Glomerular endothelial cell (primary cell): ENCODE data around the gene SAPCD1. TPM values are rescaled to one million over a fixed set of nuclear protein-coding genes. Genes with fewer than 3 reads are reported as not detected.
"Not testable (repeated sequence)": the region's sequence is repeated elsewhere in the genome, so short reads cannot be mapped to it uniquely, and the experiment has no call there.

ENCODE experiments used
- DNase-seq: peaks from one replicate; pipeline ENCODE4 v3.0.0-alpha.2; 2011; ENCODE audit warnings: low read depth, low spot score; ENCODE audit errors: extremely low read depth
- total RNA-seq: library from RNA; depleted of rRNA; stranded (reverse); fragments of >200 nt; gene quantifications from 2 replicates; pipeline ENCODE4 v1.2.3, GENCODE V29; 2015

The SAPCD1 gene
- total RNA-seq, 1 donor from 2014 or later = 3.9 TPM

DNA sequence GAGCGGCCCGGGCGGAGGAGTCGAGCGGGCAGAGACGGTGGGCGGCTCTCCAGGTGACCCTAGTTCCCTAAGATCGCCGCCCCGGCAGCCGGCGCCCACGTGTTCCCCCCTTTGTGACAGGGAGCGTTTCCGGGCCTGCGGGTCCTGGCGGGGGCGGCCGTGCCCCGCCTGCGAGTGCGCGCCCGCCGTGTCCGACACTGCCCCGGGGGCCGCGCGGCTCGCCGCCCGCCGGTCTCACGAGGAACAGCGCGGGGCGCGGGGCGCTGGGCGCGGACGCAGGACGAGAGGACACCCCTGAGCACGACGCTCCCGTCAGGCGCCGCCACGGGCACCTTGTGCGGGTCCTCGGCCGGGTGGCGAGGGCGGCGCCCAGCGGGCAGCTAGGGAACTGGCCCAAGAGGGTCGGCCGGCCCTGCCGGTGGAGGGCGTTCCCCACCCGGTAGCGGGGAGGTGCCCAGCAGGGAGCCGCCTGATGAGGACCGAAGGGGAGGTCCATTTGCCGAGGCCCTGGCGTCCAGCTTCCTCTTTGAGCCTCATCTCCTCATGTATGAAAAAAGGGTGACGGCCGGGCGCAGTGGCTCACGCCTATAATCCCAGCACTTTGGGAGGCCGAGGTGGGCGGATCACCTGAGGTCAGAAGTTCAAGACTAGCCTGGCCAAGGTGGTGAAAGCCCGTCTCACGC, 33.3 kb downstream of the SAPCD1 start, which contains the start of gene VARS1:
Gene VARS1 (minus strand): TSS at position 137 of the 683 bp plus-strand sequence. CDS start 535 bp downstream, outside the sequence.
- no peak for DNase-seq

DNA sequence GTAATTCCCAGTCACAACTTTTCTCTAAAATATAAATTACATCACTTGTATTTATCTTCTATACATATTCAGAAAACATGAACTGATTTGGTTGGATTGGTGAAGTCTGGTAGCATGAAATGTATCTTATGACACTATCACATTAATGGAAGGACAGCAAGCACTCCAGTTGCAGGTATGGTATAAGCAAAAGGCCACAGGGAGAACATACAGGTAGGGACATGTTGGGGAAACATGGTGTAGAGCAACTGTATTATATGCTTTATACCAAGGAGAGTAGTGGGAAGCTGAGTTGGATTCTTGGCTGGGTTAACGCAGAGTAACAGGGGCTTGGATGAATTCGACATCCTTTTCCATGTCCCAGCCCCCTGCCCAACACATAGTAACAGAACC, 34.5 kb downstream of the SAPCD1 start:
- DNase-seq = no peak

DNA sequence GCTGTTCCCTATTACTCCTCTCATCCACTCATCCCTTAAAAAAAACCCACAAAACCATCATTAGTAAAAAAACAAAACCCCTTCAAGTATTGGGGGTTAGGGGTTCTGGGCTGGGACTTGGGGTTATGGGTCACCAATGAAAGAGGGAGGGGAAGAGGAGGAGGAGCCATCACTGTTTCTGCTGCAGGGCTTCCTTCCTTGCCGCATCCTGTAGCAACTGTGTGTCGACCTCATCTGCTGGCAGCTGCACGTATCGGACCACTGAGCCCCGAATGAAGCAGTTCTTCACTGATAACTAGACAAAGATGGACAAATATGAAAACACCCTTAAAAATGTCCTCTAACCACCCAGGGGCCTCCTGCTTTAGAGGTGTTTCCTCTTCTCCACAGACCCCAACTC, 35.1 kb downstream of the SAPCD1 start:
- DNase-seq = no peak

DNA sequence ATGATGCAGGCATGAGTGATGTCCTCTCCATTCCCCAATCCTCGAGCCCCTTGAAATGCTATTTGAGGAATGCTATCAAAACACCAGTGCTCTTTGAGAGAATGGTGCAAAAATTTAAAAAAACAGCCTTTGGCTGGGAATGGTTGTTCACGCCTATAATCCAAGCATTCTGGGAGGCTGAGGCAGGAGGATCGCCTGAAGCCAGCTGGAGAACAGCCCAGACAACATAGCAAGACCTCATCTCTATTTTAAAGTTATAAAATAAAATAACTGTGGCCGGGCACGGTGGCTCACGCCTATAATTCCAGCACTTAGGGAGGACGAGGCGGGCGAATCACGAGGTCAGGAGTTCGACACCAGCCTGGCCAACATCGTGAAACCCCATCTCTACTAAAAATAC, 37.3 kb downstream of the SAPCD1 start:
- DNase-seq = no peak

DNA sequence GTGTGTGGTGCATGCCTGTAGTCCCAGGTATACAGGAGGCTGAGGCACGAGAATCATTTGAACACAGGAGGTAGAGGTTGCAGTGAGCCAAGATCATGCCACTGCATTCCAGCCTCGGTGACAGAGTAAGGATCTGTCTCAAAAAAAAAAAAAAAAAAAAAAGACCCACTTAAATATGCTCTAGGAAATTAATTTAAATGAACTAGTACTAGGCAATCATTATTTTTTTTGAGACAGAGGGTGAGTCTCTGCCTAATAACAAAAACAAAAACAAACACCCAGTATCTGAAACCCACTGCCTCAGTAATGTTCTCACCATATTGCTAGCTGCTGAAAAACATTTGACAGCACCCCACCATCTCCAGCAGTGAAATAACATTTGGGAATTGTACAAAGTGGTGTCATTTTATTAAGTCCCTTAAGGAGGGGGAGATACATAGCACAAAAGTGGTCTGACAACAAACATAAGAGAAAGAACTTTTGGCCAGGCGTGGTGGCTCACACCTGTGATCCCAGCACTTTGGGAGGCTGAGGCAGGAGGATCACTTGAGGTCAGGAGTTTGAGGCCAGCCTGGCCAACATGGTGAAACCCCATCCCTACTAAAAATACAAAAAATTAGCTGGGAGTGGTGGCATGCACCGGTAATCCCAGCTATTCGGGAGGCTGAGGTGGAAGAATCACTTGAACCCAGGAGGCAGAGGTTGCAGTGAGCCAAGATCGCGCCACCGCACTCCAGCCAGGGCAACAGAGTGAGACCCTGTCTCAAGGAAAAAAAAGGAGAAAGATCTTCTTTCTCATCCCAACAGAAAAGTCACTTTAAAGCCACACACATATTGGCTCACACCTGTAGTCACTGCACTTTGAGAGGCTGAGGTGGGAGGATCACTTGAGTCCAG, 38.8 kb downstream of the SAPCD1 start:
- DNase-seq = not testable (repeated sequence)

DNA sequence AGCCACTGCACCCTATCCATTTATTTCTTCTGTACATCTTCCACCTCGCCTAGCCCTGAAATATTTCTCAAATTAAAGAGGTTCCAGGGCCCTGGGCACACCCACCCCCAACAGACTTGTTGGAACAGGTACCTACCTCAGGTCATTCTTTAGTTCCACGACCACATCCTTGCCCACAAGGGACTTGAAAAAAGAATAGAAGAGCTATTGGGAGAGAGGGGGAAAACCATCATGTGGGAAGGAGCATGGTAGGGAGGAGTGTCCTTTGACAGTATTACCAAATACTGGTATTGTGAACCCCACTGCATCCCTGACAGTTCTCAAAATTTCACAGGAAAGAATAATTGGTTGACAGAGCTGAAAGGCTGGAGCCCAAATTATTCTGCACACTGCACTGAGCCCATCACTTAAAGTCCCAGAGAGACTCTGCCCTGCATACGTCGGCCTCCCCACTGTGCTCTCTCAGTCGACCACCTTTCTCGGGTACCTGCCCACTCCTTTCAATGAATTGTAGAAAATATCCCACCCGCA, 43.5 kb downstream of the SAPCD1 start:
- no peak for DNase-seq

DNA sequence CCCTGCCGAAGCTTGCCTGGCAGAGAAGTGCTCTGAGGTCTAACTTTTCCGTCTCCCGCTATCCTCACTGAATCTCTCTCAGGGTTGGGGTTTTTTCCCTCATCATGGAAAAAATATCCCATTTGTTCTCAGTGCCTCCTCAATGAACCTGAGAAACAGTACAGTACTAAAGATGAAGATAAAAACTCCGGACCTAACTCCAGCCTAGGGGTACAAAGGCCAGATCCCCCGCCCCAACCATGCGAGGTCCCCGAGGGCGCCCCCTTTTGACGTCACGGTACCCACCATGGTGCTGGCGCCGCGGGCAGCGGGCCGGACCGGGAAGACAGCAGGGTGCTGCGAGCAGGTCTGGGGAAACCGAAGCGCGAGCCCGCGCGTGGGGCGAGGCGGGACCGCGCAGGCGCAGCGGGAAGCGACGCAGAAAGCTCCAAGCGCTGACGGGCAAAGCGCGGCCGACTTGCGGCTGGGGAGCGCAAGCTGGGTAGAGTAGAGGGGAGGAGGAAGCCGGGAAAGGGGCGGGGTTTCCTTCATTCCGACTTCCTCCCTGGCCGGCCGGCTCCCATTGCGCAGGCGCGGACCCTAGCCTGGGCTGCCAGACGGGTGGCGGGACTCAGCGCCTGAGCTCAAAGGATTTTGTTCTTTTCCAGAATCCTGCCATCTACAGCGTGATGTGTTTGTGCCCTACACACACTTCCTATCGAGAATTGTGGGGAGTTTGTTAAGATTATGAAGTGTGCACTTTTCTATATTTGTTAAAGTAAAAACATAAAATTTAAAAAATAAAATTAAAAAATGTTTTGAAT, 44.2 kb downstream of the SAPCD1 start, which contains the start of gene LSM2:
Gene LSM2 (minus strand): TSS at position 497 of the 803 bp plus-strand sequence. CDS start 209 bp downstream, at position 288.
- no peak for DNase-seq

DNA sequence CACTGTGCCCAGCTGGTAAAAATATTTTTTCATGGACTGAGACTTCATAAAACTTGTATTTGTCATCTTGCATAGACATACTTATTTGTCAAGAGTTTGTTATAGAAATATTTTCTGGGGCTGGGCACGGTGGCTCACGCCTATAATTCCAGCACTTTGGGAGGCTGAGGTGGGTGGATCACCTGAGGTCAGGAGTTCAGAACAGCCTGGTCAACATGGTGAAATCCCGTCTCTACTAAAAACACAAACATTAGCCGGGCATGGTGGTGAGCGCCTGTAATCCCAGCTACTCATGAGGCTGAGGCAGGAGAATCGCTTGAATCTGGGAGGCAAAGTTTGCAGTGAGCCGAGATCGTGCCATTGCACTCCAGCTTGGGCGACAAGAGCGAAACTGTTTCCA, 46.1 kb downstream of the SAPCD1 start:
- DNase-seq = not testable (repeated sequence)

DNA sequence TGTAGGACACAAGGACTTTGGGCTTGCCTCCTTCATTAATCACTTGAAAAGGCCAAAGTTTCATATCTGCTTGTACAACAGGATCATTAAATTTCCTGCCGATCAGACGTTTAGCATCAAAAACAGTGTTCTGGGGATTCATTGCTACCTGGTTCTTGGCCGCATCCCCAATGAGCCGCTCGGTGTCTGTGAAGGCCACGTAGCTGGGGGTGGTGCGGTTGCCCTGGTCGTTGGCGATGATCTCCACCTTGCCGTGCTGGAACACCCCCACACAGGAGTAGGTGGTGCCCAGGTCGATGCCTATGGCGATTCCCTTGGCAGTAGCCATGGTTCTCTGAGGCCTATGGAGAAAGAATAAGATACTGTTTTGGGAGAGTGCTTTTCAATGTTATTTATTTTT, 49.2 kb downstream of the SAPCD1 start:
- no peak for DNase-seq

DNA sequence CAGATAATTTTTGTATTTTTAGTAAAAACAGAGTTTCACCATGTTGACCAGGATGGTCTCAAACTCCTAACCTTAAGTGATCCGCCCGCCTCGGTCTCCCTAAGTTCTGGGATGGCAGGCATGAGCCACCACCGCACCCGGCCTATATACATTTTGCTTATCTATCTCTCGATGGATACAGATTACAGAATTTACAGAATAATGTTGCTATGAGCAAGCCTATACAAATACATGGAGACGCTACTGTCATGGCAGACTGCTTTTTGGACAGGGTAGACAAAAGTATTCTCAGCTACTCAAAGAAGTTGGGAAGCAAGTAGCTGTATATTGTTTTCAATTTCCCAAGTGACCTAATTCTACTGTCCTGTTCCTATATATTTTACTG, 51.0 kb downstream of the SAPCD1 start:
- no peak for DNase-seq

Other genes starting within 250 kb of the SAPCD1 start
- not detected in 2 replicates for gene MCCD1, start 233.7 kb upstream of the SAPCD1 start, total RNA-seq
- gene DDX39B, start 220.7 kb upstream of the SAPCD1 start, total RNA-seq = 230 and 249 TPM in 2 replicates
- 0.18 and 1.2 TPM in 2 replicates for gene ATP6V1G2, start 216.0 kb upstream of the SAPCD1 start, total RNA-seq
- 20.6 and 27.7 TPM in 2 replicates for gene NFKBIL1, start 215.0 kb upstream of the SAPCD1 start, total RNA-seq
- gene LTA, start 190.4 kb upstream of the SAPCD1 start, total RNA-seq = 0.53 TPM in 1 of 2 replicates, not detected in the other
- 0.88 and 4.4 TPM in 2 replicates for gene TNF, start 187.1 kb upstream of the SAPCD1 start, total RNA-seq
- 16.5 and 41.8 TPM in 2 replicates for gene LTB, start 180.2 kb upstream of the SAPCD1 start, total RNA-seq
- 0.87 and 0.99 TPM in 2 replicates for gene LST1, start 176.4 kb upstream of the SAPCD1 start, total RNA-seq
- not detected in 2 replicates for gene NCR3, start 169.7 kb upstream of the SAPCD1 start, total RNA-seq
- gene AIF1, start 147.4 kb upstream of the SAPCD1 start, total RNA-seq = not detected in 2 replicates
- 125 and 166 TPM in 2 replicates for gene PRRC2A, start 141.9 kb upstream of the SAPCD1 start, total RNA-seq
- gene BAG6, start 110.0 kb upstream of the SAPCD1 start, total RNA-seq = 259 and 375 TPM in 2 replicates
- not detected in 2 replicates for gene APOM, start 106.8 kb upstream of the SAPCD1 start, total RNA-seq
- 19.1 and 19.6 TPM in 2 replicates for gene C6orf47, start 101.9 kb upstream of the SAPCD1 start, total RNA-seq
- gene GPANK1, start 97.7 kb upstream of the SAPCD1 start, total RNA-seq = 13.0 and 14.5 TPM in 2 replicates
- gene CSNK2B, start 96.6 kb upstream of the SAPCD1 start, total RNA-seq = 292 and 314 TPM in 2 replicates
- gene LY6G5B, start 92.7 kb upstream of the SAPCD1 start, total RNA-seq = 2.6 and 7.9 TPM in 2 replicates
- 3.7 and 4.1 TPM in 2 replicates for gene LY6G5C, start 81.6 kb upstream of the SAPCD1 start, total RNA-seq
- gene ABHD16A, start 59.3 kb upstream of the SAPCD1 start, total RNA-seq = 35.7 and 49.2 TPM in 2 replicates
- not detected in 2 replicates for gene LY6G6F, start 55.8 kb upstream of the SAPCD1 start, total RNA-seq
- gene LY6G6D, start 47.3 kb upstream of the SAPCD1 start, total RNA-seq = not detected in 2 replicates
- gene LY6G6C, start 40.9 kb upstream of the SAPCD1 start, total RNA-seq = not detected in 2 replicates
- not detected in 2 replicates for gene MPIG6B, start 39.3 kb upstream of the SAPCD1 start, total RNA-seq
- 110 and 138 TPM in 2 replicates for gene DDAH2, start 33.4 kb upstream of the SAPCD1 start, total RNA-seq
- gene CLIC1, start 26.1 kb upstream of the SAPCD1 start, total RNA-seq = 541 and 655 TPM in 2 replicates
- gene MSH5, start 22.7 kb upstream of the SAPCD1 start, total RNA-seq = 3.7 and 18.7 TPM in 2 replicates
- gene VWA7, start 14.7 kb downstream of the SAPCD1 start, total RNA-seq = 0.34 and 0.58 TPM in 2 replicates
- 90.9 and 105 TPM in 2 replicates for gene VARS1, start 33.1 kb downstream of the SAPCD1 start, total RNA-seq
- gene LSM2, start 44.3 kb downstream of the SAPCD1 start, total RNA-seq = 45.3 and 74.3 TPM in 2 replicates
- gene HSPA1L, start 52.6 kb downstream of the SAPCD1 start, total RNA-seq = 0.44 and 0.53 TPM in 2 replicates
- gene HSPA1A, start 52.9 kb downstream of the SAPCD1 start, total RNA-seq = 140 and 161 TPM in 2 replicates
- gene HSPA1B, start 65.1 kb downstream of the SAPCD1 start, total RNA-seq = 76.3 and 95.3 TPM in 2 replicates
- gene NEU1, start 100.2 kb downstream of the SAPCD1 start, total RNA-seq = 82.6 and 83.5 TPM in 2 replicates
- gene SLC44A4, start 116.3 kb downstream of the SAPCD1 start, total RNA-seq = 0.05 and 1.7 TPM in 2 replicates
- 39.0 and 46.4 TPM in 2 replicates for gene EHMT2, start 135.0 kb downstream of the SAPCD1 start, total RNA-seq
- gene ZBTB12, start 139.4 kb downstream of the SAPCD1 start, total RNA-seq = 1.7 TPM in 2 replicates
- gene C2, start 165.1 kb downstream of the SAPCD1 start, total RNA-seq = not detected in 2 replicates
- 0.53 and 2.3 TPM in 2 replicates for gene CFB, start 183.4 kb downstream of the SAPCD1 start, total RNA-seq
- 101 and 117 TPM in 2 replicates for gene NELFE, start 196.3 kb downstream of the SAPCD1 start, total RNA-seq
- gene SKIC2, start 196.5 kb downstream of the SAPCD1 start, total RNA-seq = 42.1 and 46.3 TPM in 2 replicates
- gene DXO, start 209.5 kb downstream of the SAPCD1 start, total RNA-seq = 16.6 and 17.3 TPM in 2 replicates
- 1.3 and 1.8 TPM in 2 replicates for gene C4A, start 219.4 kb downstream of the SAPCD1 start, total RNA-seq